HEK293T (cell line): ENCODE results near the gene PRR11.

Experiments used
- CTCF ChIA-PET: fragments of 350-600 bp; formaldehyde crosslinking; extraction: SDS; loops from one replicate; lab custom pipeline; 2021; ENCODE audit warnings: antibody characterized with exemption, inconsistent platforms; lab: Yijun Ruan, JAX
- POLR2A ChIA-PET: fragments of 350-600 bp; formaldehyde crosslinking; extraction: SDS; loops from one replicate; lab custom pipeline; 2020; ENCODE audit warnings: antibody characterized with exemption, inconsistent platforms; lab: Yijun Ruan, JAX
- DNase-seq: peaks from one replicate; pipeline ENCODE4 v3.0.0; 2012; ENCODE audit warnings: mixed read lengths; ENCODE audit errors: extremely low spot score
- ARNT ChIP-seq: fragments of 450-650 bp; IDR thresholded peaks from 2 replicates; pipeline ENCODE4 v1.6.1; 2017; ENCODE audit warnings: mild to moderate bottlenecking
- BHLHE40 ChIP-seq: fragments of 450-650 bp; IDR thresholded peaks from 2 replicates; pipeline ENCODE4 v1.6.1; 2016; ENCODE audit warnings: mild to moderate bottlenecking, moderate library complexity, borderline replicate concordance
- CTBP1 ChIP-seq: fragments of 450-650 bp; IDR thresholded peaks from 2 replicates; pipeline ENCODE4 v1.6.1; 2016; ENCODE audit warnings: borderline replicate concordance
- ELF4 ChIP-seq: fragments of 450-650 bp; IDR thresholded peaks from 2 replicates; pipeline ENCODE4 v1.6.1; 2017; ENCODE audit warnings: antibody characterized with exemption
- FOXA1 ChIP-seq: fragments of 450-650 bp; IDR thresholded peaks from 2 replicates; pipeline ENCODE4 v1.6.1; 2016; ENCODE audit warnings: mild to moderate bottlenecking
- FOXK2 ChIP-seq: fragments of 450-650 bp; IDR thresholded peaks from 2 replicates; pipeline ENCODE4 v1.6.1; 2016; ENCODE audit warnings: mild to moderate bottlenecking
- FOXM1 ChIP-seq: fragments of 450-650 bp; IDR thresholded peaks from 2 replicates; pipeline ENCODE4 v1.6.1; 2017; ENCODE audit warnings: mild to moderate bottlenecking, borderline replicate concordance
- HDGF ChIP-seq: fragments of 450-650 bp; IDR thresholded peaks from 2 replicates; pipeline ENCODE4 v1.6.1; 2017; ENCODE audit warnings: antibody characterized with exemption, borderline replicate concordance
- L3MBTL2 ChIP-seq: fragments of 450-650 bp; conservative IDR thresholded peaks from 2 replicates; pipeline ENCODE4 v1.6.1; 2016; ENCODE audit warnings: mild to moderate bottlenecking
- LEF1 ChIP-seq: fragments of 450-650 bp; IDR thresholded peaks from 2 replicates; pipeline ENCODE4 v1.6.1; 2017; ENCODE audit warnings: mild to moderate bottlenecking, borderline replicate concordance
- NFRKB ChIP-seq: fragments of 450-650 bp; IDR thresholded peaks from 2 replicates; pipeline ENCODE4 v1.6.1; 2016; ENCODE audit warnings: mild to moderate bottlenecking, moderate library complexity
- PKNOX1 ChIP-seq: fragments of 450-650 bp; IDR thresholded peaks from 2 replicates; pipeline ENCODE4 v1.6.1; 2016
- SP1 ChIP-seq: fragments of 450-650 bp; IDR thresholded peaks from 2 replicates; pipeline ENCODE4 v1.6.1; 2017
- SUZ12 ChIP-seq: fragments of 450-650 bp; IDR thresholded peaks from 2 replicates; pipeline ENCODE4 v1.6.1; 2016; ENCODE audit warnings: mild to moderate bottlenecking
- TARDBP ChIP-seq: fragments of 450-650 bp; IDR thresholded peaks from 2 replicates; pipeline ENCODE4 v1.6.1; 2016
- ZNF384 ChIP-seq: fragments of 450-650 bp; IDR thresholded peaks from 2 replicates; pipeline ENCODE4 v1.6.1; 2016

The PRR11 gene

GRCh38 chr17:59186850-59187249, 31.3 kb downstream of the PRR11 start:
- ChIA-PET POLR2A (no interaction called here), CTCF (no interaction called here)
- no peak for DNase-seq
- TF ChIP-seq FOXA1 = no peak
- no peak for TF ChIP-seq SUZ12
- TF ChIP-seq L3MBTL2 = no peak
- no peak for TF ChIP-seq SP1
- TF ChIP-seq CTBP1 = no peak
- no peak for TF ChIP-seq ARNT
- TF ChIP-seq FOXK2 = no peak
- no peak for TF ChIP-seq LEF1
- TF ChIP-seq NFRKB = no peak
- no peak for TF ChIP-seq FOXM1
- TF ChIP-seq ELF4 = no peak
- TF ChIP-seq TARDBP = no peak
- TF ChIP-seq HDGF = no peak

- ChIA-PET CTCF (no interaction called here), POLR2A (no interaction called here)
- no peak for TF ChIP-seq PKNOX1
- TF ChIP-seq L3MBTL2 = no peak
- no peak for TF ChIP-seq SP1
- no peak for TF ChIP-seq NFRKB
- TF ChIP-seq LEF1 = no peak
- no peak for TF ChIP-seq TARDBP
- TF ChIP-seq ARNT = no peak
- TF ChIP-seq FOXM1 = no peak
- no peak for TF ChIP-seq ELF4
- TF ChIP-seq BHLHE40 = no peak
- TF ChIP-seq SUZ12 = no peak
- TF ChIP-seq HDGF = no peak
- TF ChIP-seq FOXA1 = no peak
- TF ChIP-seq ZNF384 = no peak
- no peak for TF ChIP-seq FOXK2
- TF ChIP-seq CTBP1 = no peak
- no peak for DNase-seq
Measured at GRCh38 chr17:59190806-59191205, 35.3 kb downstream of the PRR11 start.

GRCh38 chr17:59193336-59193862, 37.9 kb downstream of the PRR11 start:
- DNase-seq = no peak
- TF ChIP-seq ELF4 (no peak), LEF1 (no peak), SP1 (no peak), HDGF (no peak), FOXM1 (no peak), ARNT (no peak), L3MBTL2 (no peak), NFRKB (no peak), SUZ12 (no peak)
- ChIA-PET POLR2A (no interaction called here), CTCF (no interaction called here)

GRCh38 chr17:59199398-59199797, 43.9 kb downstream of the PRR11 start:
- no peak for DNase-seq
- ChIA-PET POLR2A (no interaction called here), CTCF (no interaction called here)
- TF ChIP-seq PKNOX1 (no peak), FOXA1 (no peak), LEF1 (no peak), CTBP1 (no peak), SP1 (no peak), ELF4 (no peak), FOXM1 (no peak), FOXK2 (no peak), ZNF384 (no peak), SUZ12 (no peak), NFRKB (no peak), L3MBTL2 (no peak), TARDBP (no peak)

GRCh38 chr17:59202320-59202719, 46.8 kb downstream of the PRR11 start:
- CTCF ChIA-PET = no interaction called here
- TF ChIP-seq FOXM1 (no peak), LEF1 (no peak), ELF4 (no peak), NFRKB (no peak), FOXK2 (no peak), FOXA1 (no peak)
- DNase-seq = no peak
- POLR2A ChIA-PET = no interaction called here

GRCh38 chr17:59219370-59219769, 63.8 kb downstream of the PRR11 start:
- TF ChIP-seq ARNT (no peak), PKNOX1 (no peak), ZNF384 (no peak), FOXK2 (no peak)
- POLR2A ChIA-PET = interaction anchor here (1.2 to 2.7 kb wide), 2 partner anchors 9 to 400 kb away, joined by 4 to 50 read pairs; partner anchors contain the start of genes CLTC and SMG8
- CTCF ChIA-PET = no interaction called here
- no peak for DNase-seq

GRCh38 chr17:59219992-59220327, 64.4 kb downstream of the PRR11 start:
- CTCF ChIA-PET = no interaction called here
- TF ChIP-seq FOXA1 = no peak
- TF ChIP-seq ZNF384 = no peak
- no peak for TF ChIP-seq L3MBTL2
- TF ChIP-seq ELF4 = no peak
- no peak for TF ChIP-seq LEF1
- no peak for TF ChIP-seq TARDBP
- no peak for TF ChIP-seq BHLHE40
- TF ChIP-seq ARNT = no peak
- no peak for TF ChIP-seq SUZ12
- TF ChIP-seq FOXK2 = no peak
- TF ChIP-seq NFRKB = no peak
- TF ChIP-seq SP1 = no peak
- no peak for TF ChIP-seq FOXM1
- no peak for TF ChIP-seq PKNOX1
- no peak for TF ChIP-seq HDGF
- no peak for TF ChIP-seq CTBP1
- POLR2A ChIA-PET = interaction anchor here (0.8 to 2.7 kb wide), 9 partner anchors 8 to 487 kb away, joined by 3 to 50 read pairs (median 3); partner anchors contain the start of genes CLTC, PRR11, PTRH2 and SKA2
- DNase-seq = no peak
